ENCODE results near the gene KIFAP3.

- TF ChIP-seq POLR2A (IDR thresholded peaks at IDR 0.05) (no peak), CTCF (IDR thresholded peaks at IDR 0.05 in 4 of 5, conservative IDR thresholded peaks at IDR 0.05 in 1 of 5) (no peak)
Observed at GRCh38 chr1:169904834-169905233, 169.7 kb downstream of the KIFAP3 start.
